Measurements from ENCODE around the gene CASZ1.

Gene CASZ1

GRCh38 chr1:10589074-10589473 lies 207.4 kb downstream of the CASZ1 start:
- no peaks in the 10 kb centered on the region for H3K4me1 ChIP-seq (ENCODE audit: low read depth, poor library complexity, severe bottlenecking)
- no peaks in the 10 kb centered on the region for H4K20me1 ChIP-seq (ENCODE audit: insufficient read depth)
- no peak overlapping the region for H3K4me3 ChIP-seq (IDR thresholded peaks at IDR 0.05; ENCODE audit: insufficient read depth, low read depth, low read length)
- no peak overlapping the region for H3K9ac ChIP-seq
- no peak overlapping the region for H3K4me2 ChIP-seq
- no peaks in the 10 kb centered on the region for H3K79me2 ChIP-seq (ENCODE audit: insufficient read depth, low read depth)
- H3K27me3 ChIP-seq (ENCODE audit: insufficient read depth, low read depth): no peaks in the 10 kb centered on the region
- H3K36me3 ChIP-seq (ENCODE audit: insufficient read depth): no peaks in the 10 kb centered on the region
- no peak overlapping the region for H3K27ac ChIP-seq
- no peak for TF ChIP-seq CTCF (conservative IDR thresholded peaks at IDR 0.05; ENCODE audit: low read depth, low read length)
- H2AFZ ChIP-seq (ENCODE audit: low read depth): no peak overlapping the region

GRCh38 chr1:10588640-10589039 lies 207.8 kb downstream of the CASZ1 start:
- H3K79me2 ChIP-seq (ENCODE audit: insufficient read depth, low read depth): no peaks in the 10 kb centered on the region
- H3K9ac ChIP-seq: no peak overlapping the region
- no peak overlapping the region for H2AFZ ChIP-seq (ENCODE audit: low read depth)
- no peaks in the 10 kb centered on the region for H3K4me1 ChIP-seq (ENCODE audit: low read depth, poor library complexity, severe bottlenecking)
- H3K27ac ChIP-seq: no peak overlapping the region
- H3K4me2 ChIP-seq: no peak overlapping the region
- no peak overlapping the region for H3K4me3 ChIP-seq (IDR thresholded peaks at IDR 0.05; ENCODE audit: insufficient read depth, low read depth, low read length)
- no peaks in the 10 kb centered on the region for H3K27me3 ChIP-seq (ENCODE audit: insufficient read depth, low read depth)
- no peaks in the 10 kb centered on the region for H4K20me1 ChIP-seq (ENCODE audit: insufficient read depth)
- no peaks in the 10 kb centered on the region for H3K36me3 ChIP-seq (ENCODE audit: insufficient read depth)
- TF ChIP-seq CTCF (conservative IDR thresholded peaks at IDR 0.05; ENCODE audit: low read depth, low read length): no peak
